DMS53 treated with DMSO at 0.1 percent for 48 hours (cell line): ENCODE data around the gene HOXD10.

Experiments
- DNase-seq: peaks from one replicate; lab custom pipeline; 2025; ENCODE audit not compliant: unreplicated experiment; lab: John Stamatoyannopoulos, UW

The HOXD10 gene

GRCh38 chr2:176115883-176116813, at the start of gene HOXD10:
Gene HOXD10 (plus strand): TSS chr2:176116778. CDS start chr2:176116834, 56 bp downstream.
- DNase-seq = peak; percentile 55

GRCh38 chr2:176067589-176068418, 48.8 kb upstream of the HOXD10 start:
- DNase-seq = no peak

GRCh38 chr2:176068419-176068832, 48.2 kb upstream of the HOXD10 start:
- no peak for DNase-seq

GRCh38 chr2:176071330-176072291, 45.0 kb upstream of the HOXD10 start:
- no peak for DNase-seq

GRCh38 chr2:176072292-176072669, 44.3 kb upstream of the HOXD10 start:
- DNase-seq = no peak

- DNase-seq = no peak
Measured at GRCh38 chr2:176072951-176073904, 43.4 kb upstream of the HOXD10 start.

- no peak for DNase-seq
Measured at GRCh38 chr2:176074919-176075425, 41.6 kb upstream of the HOXD10 start.

GRCh38 chr2:176075481-176075880, 41.1 kb upstream of the HOXD10 start:
- no peak for DNase-seq

- no peak for DNase-seq
Measured at GRCh38 chr2:176076063-176076462, 40.5 kb upstream of the HOXD10 start.

GRCh38 chr2:176076796-176077195, 39.8 kb upstream of the HOXD10 start:
- no peak for DNase-seq

- peak; percentile 44 for DNase-seq
Measured at GRCh38 chr2:176078541-176079284, 37.9 kb upstream of the HOXD10 start.

- DNase-seq = no peak
Measured at GRCh38 chr2:176079285-176079830, 37.2 kb upstream of the HOXD10 start.

GRCh38 chr2:176079831-176080539, 36.6 kb upstream of the HOXD10 start:
- DNase-seq = peak; percentile 60

- DNase-seq = peak; percentile 42
Measured at GRCh38 chr2:176080540-176081375, 35.8 kb upstream of the HOXD10 start.

GRCh38 chr2:176081376-176081836, 35.2 kb upstream of the HOXD10 start:
- DNase-seq = no peak

GRCh38 chr2:176081837-176082524, 34.6 kb upstream of the HOXD10 start:
- no peak for DNase-seq
